Neural cell (in vitro differentiated cells): ENCODE data around the gene WRAP53.

Experiments
- EP300 ChIP-seq: fragments of 450-650 bp; conservative IDR thresholded peaks from 2 replicates; pipeline ENCODE4 v1.6.1; 2014; ENCODE audit warnings: antibody characterized with exemption, mild to moderate bottlenecking, moderate library complexity; ENCODE audit not compliant: poor library complexity, severe bottlenecking
- EZH2 ChIP-seq: fragments of 200-600, 300-800 bp; shearing (Covaris generic), sonication (generic); IDR thresholded peaks from 2 replicates; pipeline ENCODE4 v1.6.1; 2014; ENCODE audit warnings: antibody characterized with exemption, low read length, borderline replicate concordance, mild to moderate bottlenecking; ENCODE audit not compliant: insufficient read depth, poor library complexity, severe bottlenecking
- POLR2AphosphoS5 ChIP-seq: IDR thresholded peaks from 2 replicates; pipeline ENCODE4 v1.6.1; 2012
- RAD21 ChIP-seq: fragments of 450-650 bp; conservative IDR thresholded peaks from 2 replicates; pipeline ENCODE4 v1.6.1; 2014; ENCODE audit warnings: antibody characterized with exemption, mild to moderate bottlenecking, moderate library complexity
- SMC3 ChIP-seq: fragments of 450-650 bp; conservative IDR thresholded peaks from 2 replicates; pipeline ENCODE4 v1.6.1; 2014; ENCODE audit warnings: antibody characterized with exemption, mild to moderate bottlenecking, moderate library complexity; ENCODE audit not compliant: poor library complexity
- TAF1 ChIP-seq: IDR thresholded peaks from 2 replicates; pipeline ENCODE4 v1.6.1; 2012; ENCODE audit warnings: low read depth
- TF ChIP-seq, protein P1 (sequence below): fragments of 450-650 bp; IDR thresholded peaks from 2 replicates; pipeline ENCODE4 v1.5.1; 2014; ENCODE audit warnings: antibody characterized with exemption, mild to moderate bottlenecking, moderate library complexity; ENCODE audit not compliant: poor library complexity, severe bottlenecking
- TF ChIP-seq, protein P2 (sequence below): IDR thresholded peaks from 2 replicates; pipeline ENCODE4 v1.6.1; 2012; ENCODE audit warnings: borderline replicate concordance

DNA sequence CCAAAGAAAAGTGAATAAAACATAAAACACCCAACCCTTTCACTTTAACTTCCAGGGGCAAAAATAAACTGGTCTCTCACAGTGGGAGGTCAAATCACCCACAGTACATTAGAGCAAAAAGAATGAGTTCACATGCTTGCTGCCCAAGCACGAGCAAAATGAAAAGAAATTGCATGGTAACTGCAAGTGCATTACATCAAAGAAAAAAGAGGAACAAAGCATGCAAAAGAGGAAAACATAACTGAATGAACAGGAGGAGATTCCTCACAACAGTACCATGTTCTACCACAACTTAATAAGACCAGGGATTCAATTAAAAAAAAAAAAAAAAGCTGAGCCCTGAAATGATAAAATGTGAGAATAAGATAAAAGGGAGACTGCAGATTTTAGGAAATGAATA is 41.5 kb downstream of the WRAP53 start:
- TF ChIP-seq, protein P1, sequence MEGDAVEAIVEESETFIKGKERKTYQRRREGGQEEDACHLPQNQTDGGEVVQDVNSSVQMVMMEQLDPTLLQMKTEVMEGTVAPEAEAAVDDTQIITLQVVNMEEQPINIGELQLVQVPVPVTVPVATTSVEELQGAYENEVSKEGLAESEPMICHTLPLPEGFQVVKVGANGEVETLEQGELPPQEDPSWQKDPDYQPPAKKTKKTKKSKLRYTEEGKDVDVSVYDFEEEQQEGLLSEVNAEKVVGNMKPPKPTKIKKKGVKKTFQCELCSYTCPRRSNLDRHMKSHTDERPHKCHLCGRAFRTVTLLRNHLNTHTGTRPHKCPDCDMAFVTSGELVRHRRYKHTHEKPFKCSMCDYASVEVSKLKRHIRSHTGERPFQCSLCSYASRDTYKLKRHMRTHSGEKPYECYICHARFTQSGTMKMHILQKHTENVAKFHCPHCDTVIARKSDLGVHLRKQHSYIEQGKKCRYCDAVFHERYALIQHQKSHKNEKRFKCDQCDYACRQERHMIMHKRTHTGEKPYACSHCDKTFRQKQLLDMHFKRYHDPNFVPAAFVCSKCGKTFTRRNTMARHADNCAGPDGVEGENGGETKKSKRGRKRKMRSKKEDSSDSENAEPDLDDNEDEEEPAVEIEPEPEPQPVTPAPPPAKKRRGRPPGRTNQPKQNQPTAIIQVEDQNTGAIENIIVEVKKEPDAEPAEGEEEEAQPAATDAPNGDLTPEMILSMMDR: no peak
- TF ChIP-seq TAF1: no peak
- TF ChIP-seq EZH2: no peak
- TF ChIP-seq POLR2AphosphoS5: no peak
- TF ChIP-seq RAD21: no peak
- no peak for TF ChIP-seq SMC3
- TF ChIP-seq EP300: no peak
- TF ChIP-seq, protein P2, sequence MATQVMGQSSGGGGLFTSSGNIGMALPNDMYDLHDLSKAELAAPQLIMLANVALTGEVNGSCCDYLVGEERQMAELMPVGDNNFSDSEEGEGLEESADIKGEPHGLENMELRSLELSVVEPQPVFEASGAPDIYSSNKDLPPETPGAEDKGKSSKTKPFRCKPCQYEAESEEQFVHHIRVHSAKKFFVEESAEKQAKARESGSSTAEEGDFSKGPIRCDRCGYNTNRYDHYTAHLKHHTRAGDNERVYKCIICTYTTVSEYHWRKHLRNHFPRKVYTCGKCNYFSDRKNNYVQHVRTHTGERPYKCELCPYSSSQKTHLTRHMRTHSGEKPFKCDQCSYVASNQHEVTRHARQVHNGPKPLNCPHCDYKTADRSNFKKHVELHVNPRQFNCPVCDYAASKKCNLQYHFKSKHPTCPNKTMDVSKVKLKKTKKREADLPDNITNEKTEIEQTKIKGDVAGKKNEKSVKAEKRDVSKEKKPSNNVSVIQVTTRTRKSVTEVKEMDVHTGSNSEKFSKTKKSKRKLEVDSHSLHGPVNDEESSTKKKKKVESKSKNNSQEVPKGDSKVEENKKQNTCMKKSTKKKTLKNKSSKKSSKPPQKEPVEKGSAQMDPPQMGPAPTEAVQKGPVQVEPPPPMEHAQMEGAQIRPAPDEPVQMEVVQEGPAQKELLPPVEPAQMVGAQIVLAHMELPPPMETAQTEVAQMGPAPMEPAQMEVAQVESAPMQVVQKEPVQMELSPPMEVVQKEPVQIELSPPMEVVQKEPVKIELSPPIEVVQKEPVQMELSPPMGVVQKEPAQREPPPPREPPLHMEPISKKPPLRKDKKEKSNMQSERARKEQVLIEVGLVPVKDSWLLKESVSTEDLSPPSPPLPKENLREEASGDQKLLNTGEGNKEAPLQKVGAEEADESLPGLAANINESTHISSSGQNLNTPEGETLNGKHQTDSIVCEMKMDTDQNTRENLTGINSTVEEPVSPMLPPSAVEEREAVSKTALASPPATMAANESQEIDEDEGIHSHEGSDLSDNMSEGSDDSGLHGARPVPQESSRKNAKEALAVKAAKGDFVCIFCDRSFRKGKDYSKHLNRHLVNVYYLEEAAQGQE: no peak
